GM21381 (cell line): ENCODE data around the gene LRRFIP1.
"Not testable (repeated sequence)": the region's sequence is repeated elsewhere in the genome, so short reads cannot be mapped to it uniquely, and the experiment has no call there.

Experiments
- ATAC-seq: cut with Tn5 transposase; IDR thresholded peaks from one replicate; pipeline ENCODE4 v1.9.1; 2021; ENCODE audit warnings: mild to moderate bottlenecking, moderate library complexity; ENCODE audit not compliant: unreplicated experiment

Gene LRRFIP1

DNA sequence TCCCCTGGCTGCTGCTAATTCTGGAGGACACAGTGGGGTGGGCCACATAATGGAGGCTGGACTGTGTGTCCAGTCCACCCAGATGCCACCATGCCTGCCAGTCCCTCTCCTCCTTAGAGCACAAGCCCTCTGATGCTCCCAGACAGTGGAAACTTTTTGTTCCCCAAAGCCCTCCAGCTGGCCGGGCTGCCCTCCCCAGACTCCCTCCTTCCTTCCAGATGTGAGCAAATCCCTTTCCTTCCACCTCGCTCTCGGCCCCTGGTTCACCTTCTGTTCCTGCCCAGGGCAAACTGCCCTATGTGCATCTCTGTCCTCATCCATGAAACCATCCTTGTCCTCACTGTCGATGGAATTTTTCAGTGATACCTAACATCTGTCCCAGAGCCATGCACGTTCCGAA is 33.9 kb downstream of the LRRFIP1 start:
- ATAC-seq: no peak

- ATAC-seq: no peak
Observed at GRCh38 chr2:237661799-237662328, 34.5 kb downstream of the LRRFIP1 start.

DNA sequence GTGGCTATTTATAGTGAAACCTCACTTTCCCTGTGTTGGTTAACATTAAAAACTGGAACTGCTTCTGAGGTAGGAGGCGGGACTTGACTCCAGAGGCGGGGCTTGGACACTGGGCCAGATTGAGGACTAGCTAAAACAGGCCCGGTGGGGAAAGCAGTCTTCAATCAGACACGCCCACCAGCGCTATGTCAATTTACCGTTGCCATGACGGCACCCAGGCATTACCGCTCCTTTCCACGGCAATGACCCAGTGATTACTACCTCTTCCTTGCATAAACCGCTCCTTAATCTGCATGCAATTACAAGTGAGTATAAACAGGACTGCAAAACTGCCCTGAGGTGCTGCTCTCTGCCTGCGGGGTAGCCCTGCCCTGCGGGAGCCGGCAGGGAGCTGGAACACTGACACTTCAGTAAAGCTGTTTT is 35.3 kb downstream of the LRRFIP1 start:
- no peak for ATAC-seq

DNA sequence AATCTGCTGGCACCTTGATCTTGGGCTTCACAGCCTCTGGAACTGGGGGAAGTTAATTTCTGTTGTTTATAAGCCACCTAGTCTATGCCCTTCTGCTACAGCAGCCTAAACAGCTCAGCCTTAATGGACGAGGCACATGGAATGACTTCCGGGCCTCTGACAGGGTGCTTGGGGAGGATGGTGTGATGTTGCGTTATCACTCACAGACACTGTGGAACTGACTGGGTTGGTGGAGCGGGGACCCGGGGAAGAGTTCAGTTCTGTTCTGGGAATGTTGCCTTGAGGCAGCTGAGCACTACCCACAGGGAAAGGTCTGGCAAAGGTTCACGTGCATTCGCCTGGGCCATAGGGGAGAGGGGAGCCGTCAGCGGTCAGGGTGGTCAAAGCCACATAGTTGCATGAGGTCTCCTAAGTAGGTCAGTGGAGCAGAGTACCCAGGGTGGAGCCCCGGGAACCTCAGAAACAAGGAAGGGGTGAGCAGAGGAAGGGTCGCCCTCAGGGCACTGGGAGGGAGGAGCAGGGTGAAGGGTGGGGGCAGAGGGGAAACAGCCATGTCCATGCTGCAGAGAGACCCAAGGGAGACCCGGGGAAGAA is 36.2 kb downstream of the LRRFIP1 start:
- no peak for ATAC-seq

- ATAC-seq: no peak
Observed at GRCh38 chr2:237664151-237664550, 36.8 kb downstream of the LRRFIP1 start.

DNA sequence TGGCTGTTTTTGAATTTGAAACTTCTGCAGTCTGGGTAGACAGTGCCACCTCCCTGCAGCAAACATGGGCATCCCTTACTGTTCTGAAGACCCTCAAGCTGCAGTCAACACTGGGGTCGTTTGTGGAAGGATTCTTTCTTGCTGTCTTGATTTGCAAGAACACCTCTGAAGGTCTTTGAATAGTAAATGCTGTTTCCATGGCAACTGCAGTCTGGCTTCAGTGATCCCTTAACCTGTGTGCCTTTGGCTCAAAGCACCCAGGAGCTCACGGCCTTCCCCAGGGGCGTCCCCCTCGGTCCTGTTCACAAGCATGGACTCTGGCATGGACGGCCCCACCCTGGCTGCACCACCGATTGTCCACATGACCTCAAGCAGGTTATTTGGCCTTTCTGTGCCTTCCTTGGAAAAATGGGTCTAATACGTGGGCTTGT is 38.3 kb downstream of the LRRFIP1 start:
- no peak for ATAC-seq

GRCh38 chr2:237666606-237667005 is 39.2 kb downstream of the LRRFIP1 start:
- ATAC-seq: no peak

DNA sequence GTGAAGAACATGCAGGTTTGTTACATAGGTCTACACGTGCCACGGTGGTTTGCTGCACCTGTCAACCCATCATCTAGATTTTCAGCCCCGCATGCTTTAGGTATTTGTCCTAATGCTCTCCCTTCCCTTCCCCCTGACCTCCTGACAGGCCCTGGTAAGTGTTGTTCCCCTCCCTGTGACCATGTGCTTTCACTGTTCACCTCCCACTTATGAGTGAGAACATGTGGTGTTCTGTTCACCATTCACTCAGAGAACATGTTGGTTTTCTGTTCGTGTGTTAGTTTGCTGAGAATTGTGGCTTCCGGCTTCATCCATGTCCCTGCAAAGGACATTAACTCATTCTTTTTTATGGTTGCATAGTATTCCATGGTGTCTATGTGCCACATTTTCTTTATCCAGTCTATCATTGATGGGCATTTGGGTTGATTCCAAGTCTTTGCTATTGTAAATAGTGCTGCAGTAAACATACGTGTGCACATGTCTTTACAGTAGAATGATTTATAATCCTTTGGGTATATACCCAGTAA is 39.7 kb downstream of the LRRFIP1 start:
- not testable (repeated sequence) for ATAC-seq

DNA sequence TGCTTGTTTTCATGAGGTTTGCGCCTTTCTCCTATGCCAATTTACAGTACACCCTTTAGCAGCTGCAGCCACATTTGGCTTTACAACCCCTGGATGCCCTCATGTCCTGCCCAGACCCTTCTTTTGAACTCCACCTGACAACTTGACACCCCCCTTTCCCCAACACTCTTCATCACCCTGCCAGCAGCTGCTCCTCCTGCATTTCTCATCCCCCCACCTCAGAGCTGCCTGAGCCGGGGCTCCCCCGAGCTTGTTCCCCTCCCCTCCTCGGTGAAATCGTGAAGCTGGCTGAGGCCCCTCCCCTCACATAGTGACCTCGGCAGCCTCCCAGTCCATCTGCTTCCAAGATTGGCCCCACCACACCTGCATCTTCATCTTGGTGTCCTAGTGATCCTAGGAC is 40.5 kb downstream of the LRRFIP1 start:
- ATAC-seq: no peak

DNA sequence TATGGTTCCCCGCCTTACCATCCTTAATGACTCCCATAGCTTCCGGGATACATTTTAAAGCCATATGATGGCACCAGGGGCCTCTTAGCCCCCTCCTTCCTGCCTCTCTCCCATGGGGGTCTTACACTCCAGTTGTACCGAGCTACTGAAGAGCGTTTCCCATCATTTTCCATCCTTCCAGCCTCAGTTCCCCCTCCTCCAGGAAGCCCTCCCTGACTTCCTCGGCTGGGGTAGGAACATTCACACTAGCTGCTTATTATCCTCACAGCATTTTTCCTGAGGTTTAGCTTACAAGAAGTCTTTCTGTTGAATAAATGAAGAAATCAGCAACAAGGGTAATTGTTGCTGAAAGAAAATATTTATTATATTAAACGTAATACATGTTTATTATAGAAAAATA is 41.1 kb downstream of the LRRFIP1 start:
- no peak for ATAC-seq

DNA sequence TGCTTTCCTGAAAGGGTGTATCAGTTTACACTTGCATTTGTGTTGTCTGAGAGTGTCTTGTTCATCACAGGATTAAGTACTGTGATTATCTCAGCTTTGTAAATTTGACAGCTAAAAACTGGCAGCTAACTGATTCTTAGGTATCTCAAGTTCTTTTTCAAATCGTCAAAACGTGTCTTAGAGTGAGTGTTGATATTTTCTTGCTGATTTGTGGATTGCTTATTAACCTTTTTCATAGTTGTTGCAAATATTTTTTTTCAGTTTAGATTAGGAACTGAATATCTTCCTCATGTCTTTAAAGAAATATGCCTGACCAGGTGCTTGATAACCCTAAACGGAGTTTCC is 41.9 kb downstream of the LRRFIP1 start:
- no peak for ATAC-seq

DNA sequence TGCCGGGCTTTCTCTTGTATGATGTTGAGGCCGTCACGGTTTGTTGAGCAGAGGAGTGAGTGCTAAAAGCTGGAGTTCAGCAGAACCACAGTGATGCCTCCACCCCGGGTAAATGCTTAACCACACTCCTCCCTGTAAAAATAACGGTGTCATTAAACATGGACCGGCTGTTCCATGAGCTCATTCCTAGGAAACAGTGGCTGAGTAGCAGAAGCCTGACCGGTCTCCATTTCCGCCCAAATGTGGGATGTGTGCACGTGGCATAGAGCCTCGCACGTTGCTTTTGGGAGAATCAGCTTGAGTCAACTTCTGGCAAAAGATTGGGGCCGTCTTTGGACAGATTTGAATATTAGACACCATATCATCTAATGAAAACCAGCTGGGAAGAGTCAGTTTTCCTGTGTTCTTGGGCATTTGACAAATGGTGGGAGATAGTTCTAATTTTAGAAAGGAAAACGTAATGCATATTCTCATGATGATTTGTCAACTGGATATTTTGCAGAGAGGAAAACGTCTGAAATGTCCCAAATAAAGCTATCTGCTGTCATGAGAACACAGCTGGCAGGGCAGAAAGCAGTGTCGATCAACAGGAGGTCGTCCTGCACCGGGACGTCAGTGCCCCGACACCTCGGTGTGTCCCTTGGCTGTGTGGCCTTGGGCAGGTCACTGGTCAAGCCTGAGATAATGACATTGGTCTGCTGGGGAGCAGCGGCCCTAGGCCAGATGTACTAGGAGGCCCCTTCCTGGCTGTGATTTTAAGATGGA is 42.4 kb downstream of the LRRFIP1 start:
- ATAC-seq: peak; percentile 46

DNA sequence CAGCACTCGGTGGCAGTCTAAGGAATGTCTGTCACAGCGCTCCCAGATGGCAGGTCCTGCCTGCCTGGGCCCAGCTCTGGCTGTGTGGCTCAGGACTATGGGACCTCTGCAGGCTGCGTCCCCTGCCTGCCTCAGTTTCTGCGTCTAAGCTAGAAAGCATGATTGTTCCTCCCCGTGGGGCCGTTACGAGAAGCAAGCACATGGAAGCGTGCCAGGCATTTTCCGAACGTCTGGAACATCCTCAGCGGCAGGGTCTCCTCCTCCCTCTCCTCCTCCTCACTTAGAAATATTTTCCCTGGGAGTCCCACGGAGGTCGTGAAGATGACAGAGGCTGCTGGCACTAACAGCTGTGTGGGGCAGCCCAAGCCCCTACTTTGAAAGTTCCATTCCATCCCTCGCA is 43.3 kb downstream of the LRRFIP1 start:
- ATAC-seq: no peak

GRCh38 chr2:237671466-237672138 is 44.2 kb downstream of the LRRFIP1 start:
- ATAC-seq: no peak

DNA sequence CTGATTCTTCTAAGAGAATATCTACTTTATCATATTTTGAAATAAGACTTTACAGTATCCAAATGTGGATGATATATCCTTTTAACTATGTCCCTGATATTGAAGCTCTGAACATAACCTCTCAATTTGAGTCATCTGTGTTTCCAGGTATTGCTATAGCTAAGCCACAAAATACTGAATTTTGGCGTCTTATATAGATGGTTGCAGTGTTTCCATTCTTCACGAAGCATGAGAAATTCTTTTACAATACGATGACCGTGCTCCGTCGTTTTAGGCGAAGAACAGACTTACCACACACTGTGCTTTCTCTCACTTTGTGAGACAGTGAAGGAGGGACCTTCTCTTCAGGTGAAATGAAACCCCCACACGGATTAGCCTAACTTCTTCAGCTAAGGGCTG is 45.3 kb downstream of the LRRFIP1 start:
- ATAC-seq: no peak

DNA sequence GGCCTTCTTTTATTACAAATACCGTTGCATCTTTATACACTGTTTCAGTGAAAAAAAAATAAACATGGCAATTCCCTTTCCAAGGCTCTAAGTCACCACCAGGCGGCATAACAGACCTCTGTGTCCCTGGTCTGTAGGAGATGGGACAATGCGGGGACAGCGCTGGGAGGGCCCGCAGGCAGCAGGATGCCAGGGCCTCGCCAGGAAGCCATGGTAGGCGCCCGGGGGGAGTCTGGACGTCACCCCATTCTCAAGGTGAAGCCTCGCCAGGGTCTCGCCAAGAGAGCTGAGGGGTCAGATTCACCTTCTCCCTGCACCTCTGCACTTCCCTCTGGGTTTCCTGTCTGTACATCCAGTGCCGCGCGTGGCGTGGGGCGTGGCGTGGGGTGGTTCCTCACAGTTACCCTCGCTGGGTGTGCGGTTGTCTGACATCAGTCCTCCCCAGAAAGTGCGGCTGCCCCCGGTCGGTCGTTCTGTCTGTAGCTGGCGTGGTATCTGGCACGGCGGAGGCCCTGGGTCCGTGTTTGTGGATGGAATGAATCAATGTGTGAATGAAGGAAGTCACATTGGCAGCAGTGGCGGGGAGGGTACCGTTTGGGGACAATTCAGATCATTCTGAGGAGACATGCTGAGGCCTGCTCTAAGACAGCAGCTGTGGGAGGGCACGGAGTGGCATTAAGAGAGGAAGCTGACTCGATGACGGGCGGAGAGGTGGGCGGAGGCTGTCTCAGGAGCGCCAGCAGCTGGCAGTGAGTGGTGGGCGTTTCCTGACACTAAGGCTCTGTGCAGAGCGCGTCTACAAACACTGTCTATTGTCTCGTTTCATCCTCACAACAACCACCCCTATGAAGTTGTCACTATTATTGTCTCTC is 46.0 kb downstream of the LRRFIP1 start:
- ATAC-seq: peak; percentile 29

- ATAC-seq: peak; percentile 84
Observed at GRCh38 chr2:237674731-237675276, 47.4 kb downstream of the LRRFIP1 start.

GRCh38 chr2:237675316-237675715 is 47.9 kb downstream of the LRRFIP1 start:
- no peak for ATAC-seq

DNA sequence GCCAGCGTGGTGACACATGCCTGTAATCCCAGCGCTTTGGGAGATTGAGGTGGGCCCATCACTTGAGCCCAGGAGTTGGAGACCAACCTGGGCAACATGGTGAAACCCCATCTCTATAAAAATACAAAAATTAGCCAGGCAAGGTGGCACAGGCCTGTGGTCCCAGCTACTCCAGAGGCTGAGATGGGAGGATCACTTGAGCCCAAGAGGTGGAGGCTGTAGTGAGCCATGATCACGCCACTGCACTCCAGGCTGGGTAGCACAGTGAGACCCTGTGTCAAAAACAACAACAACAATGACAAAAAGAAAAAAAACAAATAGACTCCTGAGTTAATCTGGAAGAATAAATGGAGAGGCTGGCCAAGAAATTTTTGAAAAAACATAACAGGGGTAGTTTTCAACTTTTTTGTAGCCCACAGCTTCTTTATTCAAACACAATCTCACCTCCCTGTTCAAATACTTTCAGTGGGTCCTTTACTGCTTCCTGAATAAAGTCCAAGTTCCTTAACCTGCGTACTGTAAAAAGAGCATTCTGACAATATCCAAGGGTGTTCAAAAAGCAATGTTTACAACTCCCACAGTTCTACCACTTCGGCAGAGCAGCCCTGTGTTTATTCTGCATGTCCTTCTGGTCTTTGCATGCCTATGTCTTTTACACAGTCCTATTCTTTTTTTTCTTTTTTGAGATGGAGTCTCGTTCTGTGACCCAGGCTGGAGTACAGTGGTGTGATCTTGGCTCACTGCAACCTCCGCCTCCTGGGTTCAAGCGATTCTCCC is 53.5 kb downstream of the LRRFIP1 start:
- no peak for ATAC-seq

- no peak for ATAC-seq
Observed at GRCh38 chr2:237682151-237682550, 54.8 kb downstream of the LRRFIP1 start.
